ENCODE data around the gene RPE.

Gene RPE

DNA sequence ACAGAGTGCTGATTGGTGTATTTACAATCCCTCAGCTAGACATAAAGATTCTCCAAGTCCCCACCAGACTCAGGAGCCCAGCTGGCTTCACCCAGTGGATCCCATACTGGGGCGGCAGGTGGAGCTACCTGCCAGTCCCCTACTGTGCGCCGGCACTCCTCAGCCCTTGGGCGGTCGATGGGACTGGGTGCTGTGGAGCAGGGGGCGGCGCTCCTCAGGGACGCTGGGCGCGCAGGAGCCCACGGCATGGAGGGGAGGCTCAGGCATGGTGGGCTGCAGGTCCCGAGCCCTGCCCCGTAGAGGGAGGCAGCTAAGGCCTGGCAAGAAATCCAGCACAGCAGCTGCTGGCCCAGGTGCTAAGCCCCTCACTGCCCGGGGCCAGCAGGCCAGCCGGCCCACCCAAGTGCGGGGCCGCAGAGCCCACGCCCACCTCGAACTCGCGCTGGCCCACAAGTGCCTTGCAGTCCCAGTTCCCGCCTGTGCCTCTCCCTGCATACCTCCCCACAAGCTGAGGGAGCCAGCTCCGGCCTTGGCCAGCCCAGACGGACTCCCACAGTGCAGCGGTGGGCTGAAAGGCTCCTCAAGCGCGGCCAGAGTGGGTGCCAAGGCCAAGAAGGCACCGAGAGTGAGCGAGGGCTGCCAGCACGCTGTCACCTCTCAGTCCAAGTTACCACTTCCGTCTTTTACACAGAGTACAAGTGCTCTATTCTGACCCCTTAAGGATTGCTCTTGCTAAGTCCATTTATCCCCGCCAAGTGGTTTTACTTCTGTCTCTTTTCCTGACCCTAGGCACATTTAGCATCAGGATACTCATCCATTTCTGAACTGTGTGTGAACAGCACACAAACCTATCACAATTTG lies 1.7 kb upstream of the RPE start:
- DNase-seq (ENCODE audit: low spot score), result no peak

DNA sequence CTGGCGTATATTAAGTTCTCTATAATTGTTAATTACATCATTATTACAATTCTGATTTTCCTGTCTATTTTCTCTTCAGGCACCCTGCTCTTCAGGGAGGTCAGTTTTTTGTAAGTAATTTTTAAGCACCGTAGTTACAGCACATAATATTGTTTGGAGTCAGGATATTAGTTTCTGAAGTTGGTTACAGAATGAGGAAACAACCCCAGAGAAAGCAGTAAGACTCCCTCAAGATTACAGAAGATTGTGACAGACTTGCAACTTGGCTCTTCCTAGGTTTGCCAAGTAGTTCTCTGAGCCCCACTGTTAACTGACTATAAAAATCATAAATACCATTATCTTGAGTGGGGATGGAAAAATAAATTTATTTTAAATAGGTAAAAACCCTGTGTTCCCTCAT lies 921 bp downstream of the RPE start:
- no peak for DNase-seq (ENCODE audit: low spot score)

DNA sequence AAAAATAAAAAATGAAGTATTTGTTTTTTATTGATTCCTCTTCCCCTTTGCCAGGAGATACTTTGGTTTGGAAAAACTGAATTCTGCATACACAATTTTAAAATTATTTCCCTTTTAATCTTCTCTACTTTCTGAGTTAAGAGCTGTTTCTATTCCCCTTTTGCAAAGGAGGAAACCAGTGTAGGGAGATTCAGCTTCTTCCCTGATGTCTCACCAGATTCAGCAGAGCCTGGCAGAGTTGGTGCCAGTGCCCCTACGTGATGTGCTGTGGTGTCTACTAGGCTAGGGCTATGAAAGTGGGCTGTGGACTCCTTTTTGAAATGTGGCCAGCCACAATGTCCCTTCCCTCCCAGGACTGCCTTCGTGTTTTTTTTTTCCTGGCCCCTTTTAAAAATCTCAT lies 2.4 kb downstream of the RPE start:
- DNase-seq (ENCODE audit: low spot score), result peak; percentile 26

DNA sequence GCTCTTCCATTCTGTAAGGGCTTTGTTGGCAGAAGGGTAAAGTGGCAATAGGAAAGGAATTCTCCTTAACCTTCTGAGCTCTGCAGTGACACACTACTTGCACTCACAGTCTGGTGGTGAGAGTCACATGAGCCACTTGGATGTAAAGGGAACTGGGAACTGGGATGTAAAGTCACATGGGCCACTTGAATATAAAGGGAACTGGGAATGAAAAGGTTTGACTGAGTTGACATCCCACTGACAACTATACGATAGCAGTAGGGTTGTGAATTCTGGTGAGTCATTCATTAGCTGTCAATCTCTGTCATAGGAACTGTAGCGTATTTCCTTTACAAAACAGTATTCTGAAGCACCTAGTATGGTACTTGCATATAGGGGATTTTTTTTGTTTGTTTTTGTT lies 5.5 kb downstream of the RPE start:
- peak; percentile 63 for DNase-seq (ENCODE audit: low spot score)

DNA sequence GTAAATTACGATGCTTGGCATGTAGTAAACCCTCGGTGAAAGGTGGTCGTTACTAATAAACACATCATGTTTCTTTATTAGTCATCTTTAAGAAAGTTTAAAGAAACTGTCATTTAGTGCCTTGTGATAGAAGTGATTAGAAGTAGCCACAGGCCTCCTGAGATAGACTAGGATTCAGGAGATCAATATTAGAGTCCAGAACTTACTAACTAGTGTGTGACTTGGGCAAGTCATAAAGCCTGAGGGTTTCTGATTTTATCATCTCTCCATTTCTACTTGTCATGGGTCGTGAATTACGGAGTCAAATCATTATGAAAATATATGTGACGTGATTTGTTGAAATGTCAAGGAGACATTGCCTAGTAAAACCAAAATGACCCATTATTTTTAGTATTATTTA lies 6.7 kb downstream of the RPE start:
- DNase-seq (ENCODE audit: low spot score), result no peak

DNA sequence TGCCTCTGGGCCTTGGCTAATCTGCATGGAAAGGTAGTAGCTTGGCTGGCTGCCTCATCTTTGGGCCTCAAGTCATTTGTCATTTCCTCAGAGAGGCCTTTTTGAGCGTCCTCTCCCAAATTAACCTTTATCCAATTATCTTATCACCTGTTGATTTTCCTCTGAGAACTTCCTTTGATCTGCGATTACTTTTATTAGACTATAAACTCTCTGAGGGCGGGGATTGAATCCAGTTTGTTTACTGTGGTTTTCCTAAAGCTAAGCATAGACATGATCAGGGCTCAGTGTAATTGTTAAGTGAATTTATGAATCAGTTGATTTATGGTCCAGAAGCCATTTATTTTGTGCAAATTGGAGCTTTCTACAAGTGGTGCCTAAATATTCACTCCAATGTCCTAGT lies 7.5 kb downstream of the RPE start:
- no peak for DNase-seq (ENCODE audit: low spot score)

DNA sequence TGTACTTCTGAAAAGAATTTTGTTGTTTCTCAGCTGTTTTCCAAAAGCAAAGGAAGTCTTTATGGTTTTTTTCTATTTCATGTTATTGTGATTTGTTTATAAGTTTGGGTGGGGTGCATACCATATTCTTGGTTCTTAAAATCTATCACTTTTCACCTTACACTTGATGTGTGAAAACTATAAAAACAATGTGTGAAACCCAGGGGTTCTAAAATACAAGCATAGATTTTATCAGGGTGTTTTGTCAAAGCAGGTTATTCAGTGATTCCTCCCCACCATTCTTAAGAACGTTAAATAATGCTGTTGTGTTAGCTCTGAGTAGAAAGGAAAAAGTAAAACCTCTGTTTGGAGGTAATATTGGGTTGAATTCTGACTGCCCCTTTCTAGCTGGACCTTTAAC lies 17.7 kb downstream of the RPE start:
- DNase-seq (ENCODE audit: low spot score), result no peak

DNA sequence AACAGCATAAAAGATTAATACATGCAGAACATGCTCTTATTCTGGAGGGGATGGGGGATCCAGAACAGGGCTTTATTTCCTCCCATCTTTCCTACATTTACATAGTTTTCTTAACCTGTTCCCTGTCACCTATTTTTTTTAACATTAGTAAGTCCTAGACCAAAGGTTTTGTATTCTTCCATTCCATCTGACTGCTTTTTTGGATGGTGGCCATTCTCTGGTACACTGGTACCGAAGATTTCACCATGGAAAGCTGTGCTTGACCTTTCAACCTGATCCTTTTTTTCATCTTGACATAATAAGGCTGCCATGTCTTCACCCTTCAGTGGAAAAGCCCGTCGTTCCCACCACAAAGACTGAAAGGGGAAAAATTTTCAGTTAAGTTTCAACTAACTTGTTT lies 20.4 kb downstream of the RPE start:
- no peak for DNase-seq (ENCODE audit: low spot score)

DNA sequence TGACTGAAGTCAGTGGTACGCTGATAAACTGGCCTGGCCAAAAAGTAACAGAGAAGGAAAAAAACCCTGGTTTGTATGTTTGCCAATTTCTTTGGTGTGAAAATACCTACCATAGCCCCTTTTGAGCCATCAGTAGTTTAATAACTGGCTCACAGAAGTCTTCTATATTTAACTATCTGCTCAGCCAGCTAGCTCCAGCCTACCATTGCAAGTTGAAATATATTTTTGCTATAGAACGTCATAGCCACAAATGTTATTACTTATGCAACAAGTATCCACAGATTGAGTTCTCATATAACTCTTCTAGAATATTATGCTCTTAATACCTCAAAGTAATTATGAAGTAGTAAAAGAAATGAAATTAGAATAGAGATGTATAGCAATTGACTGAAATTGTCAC lies 25.2 kb downstream of the RPE start:
- no peak for DNase-seq (ENCODE audit: low spot score)

DNA sequence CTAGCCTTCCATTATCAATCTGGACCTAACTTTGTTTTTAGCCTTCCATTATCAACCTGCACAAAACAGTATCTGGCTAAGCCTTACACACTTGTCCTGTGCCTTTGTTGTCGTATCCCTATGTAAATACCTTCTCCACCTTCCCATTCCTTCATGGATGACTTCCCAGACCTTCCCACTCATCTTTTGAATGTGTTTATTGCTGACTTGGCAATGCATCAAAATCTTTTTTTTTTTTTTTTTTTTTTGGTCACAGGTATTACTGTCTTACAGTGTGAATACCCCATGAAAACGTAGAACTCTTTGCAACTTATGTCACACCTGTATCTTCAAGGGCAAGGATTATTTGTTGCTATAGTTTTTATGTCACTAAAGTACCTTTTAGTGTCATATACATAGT lies 25.7 kb downstream of the RPE start:
- DNase-seq (ENCODE audit: low spot score), result no peak

DNA sequence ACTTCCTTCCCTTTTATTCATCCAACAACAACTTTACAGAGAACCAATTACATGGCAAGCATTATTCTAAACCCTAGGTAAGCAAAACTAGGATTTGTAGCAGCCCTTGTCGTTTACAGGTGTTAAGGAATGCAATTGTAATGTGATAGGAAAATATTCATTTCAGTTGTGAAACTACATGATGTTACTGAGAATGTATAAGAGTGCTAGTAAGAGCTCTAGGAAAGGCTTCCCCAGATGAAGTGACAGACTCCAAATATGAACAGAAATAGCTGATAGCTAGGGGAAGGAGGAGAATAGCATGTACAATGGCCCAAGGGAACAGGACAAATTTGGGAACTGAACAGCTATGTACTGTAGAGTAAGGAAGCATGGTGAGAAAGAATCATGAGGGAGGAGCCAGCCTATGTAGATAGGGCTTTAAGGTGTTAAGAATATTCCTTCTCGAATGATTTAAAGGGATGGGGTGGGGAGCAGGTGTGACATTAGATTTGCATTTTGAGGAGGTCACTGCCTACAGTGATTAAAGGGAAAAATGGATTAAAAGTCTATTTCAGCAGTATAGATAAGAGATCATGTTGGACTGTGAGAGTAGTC lies 31.7 kb downstream of the RPE start:
- DNase-seq (ENCODE audit: low spot score), result no peak

DNA sequence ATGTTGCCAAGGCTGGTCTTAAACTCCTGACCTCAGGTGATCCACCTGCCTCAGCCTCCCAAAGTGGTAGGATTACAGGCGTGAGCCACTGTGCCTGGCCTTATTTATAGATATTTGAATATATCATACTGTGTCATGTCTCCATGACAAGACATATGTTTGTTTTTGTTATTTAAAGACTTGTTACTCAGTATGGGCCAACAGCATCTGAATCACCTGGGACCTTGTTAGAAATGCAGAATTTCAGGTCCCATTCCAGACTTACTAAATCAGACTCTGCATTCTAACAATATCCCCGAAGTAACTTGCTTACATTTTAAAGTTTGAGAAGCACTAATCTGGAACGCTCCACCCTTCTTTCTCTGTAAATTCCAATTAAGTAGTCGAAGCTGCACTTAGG lies 33.2 kb downstream of the RPE start:
- DNase-seq (ENCODE audit: low spot score), result no peak

DNA sequence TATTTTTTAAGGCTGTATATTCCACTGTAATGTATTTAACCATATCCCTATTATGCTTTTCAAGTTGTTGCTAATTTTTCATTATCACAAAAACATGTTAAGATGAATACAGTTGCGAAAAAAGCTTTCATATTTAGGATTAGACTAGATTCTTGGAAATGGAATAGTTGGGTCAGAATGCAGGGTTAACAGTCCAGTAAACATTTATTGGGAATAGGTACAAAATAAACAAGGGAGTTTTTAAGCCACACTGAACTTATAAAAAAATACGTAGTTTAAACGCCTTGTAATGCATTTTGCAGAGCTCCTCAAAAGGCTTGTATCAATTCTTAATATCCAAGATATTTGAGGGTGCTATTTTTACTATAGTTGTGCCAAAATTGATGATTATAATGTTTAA lies 35.6 kb downstream of the RPE start:
- no peak for DNase-seq (ENCODE audit: low spot score)

DNA sequence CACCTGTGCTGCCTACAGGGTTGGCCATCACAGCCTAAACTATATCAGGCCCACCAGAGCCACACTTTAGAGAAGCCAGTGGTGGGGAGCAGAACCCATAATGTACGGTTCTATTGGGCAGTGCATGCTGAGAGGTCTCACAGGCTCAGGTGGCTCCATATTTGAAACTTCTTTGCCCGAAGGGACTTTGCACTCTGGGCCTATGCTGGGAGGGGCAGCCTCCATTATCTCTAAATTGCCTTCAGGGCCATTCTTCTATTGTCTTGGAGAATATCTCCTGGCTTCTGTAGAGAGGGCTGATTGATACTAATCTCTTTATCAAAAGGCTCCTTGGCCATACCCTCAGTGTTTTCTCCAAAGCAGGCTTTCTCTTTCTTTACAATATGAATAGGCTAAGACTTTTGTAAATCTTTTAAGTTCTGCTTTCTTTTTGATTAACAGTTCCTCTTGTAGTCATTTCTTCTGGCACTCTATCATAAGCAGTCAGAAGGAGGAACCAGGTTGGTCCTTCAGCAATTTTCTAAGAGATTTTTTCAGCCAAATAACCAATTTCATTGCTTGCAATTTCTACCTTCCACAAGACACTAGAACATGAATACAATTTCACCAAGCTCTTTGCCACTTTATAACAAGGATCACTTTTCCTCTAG lies 44.5 kb downstream of the RPE start:
- DNase-seq (ENCODE audit: low spot score), result peak; percentile 23

DNA sequence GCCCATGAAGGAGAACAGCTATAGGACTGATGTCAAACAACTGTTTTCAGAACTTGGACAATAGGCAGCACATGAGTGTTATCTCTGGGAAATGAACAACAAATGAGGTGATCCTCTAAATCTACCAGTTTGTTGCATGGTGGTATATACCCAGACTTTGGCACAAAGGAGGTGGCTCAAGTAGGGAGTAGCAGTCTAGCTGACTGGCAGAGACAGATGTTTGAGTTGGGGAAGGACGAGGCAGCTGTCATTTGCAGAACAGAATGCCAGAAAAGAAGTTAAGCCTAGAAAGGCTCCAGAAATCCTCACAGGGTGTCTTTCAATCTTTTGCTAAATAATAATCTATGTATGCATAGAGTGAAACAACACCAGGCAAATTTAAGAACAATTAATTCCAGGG lies 47.4 kb downstream of the RPE start:
- no peak for DNase-seq (ENCODE audit: low spot score)

DNA sequence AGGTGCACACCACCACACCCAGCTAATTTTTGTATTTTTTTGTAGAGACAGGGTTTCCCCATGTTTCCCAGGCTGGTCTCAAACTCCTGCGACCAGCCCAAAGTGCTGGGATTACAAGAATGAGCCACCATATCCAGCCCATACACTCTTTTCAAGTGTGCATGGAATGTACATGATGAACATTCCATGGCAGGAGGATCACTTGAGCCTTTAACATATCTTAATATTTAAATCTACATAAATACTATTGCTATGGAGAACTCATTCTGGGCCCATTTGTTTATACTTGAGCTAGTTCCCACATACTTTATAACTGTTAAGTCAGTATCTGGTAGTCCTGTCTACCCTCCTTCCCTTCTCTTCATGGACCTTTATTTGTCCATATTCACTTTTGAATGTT lies 48.4 kb downstream of the RPE start:
- no peak for DNase-seq (ENCODE audit: low spot score)

DNA sequence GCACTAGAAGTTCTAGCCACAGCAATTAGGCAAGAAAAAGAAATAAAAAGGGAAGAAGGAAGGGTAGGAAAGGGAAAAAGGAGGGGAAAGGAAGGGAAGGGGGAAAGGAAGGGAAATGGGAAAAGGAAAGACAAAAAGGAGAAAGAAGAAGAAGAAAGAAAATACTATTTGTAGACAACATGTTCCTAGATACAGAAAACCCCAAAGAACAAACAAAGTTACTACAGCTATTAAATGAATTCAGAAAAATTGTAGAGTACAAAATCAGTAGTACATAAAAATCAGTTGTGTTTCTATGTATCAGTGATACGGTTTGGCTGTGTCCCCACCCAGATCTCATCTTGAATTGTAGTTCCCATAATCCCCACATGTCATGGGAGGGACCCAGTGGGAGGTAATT lies 52.3 kb downstream of the RPE start:
- DNase-seq (ENCODE audit: low spot score), result no peak

DNA sequence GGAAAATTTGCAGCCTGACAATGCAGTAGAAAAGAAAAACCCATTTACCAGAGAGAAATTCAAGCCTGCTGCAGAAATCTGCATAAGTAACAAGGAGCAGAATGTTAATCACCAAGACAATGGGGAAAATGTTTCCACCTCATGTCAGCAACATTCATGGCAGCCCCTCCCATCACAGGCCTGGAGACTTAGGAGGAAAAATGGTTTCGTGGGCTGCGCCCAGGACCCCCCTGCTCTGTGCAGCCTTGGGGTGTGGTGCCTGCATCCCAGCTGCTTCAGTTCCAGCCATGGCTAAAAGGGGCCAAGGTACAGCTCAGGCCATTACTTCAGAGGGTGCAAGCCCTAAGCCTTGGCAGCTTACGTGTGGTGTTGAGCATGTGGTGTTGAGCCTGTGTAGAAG lies 53.4 kb downstream of the RPE start:
- no peak for DNase-seq (ENCODE audit: low spot score)

DNA sequence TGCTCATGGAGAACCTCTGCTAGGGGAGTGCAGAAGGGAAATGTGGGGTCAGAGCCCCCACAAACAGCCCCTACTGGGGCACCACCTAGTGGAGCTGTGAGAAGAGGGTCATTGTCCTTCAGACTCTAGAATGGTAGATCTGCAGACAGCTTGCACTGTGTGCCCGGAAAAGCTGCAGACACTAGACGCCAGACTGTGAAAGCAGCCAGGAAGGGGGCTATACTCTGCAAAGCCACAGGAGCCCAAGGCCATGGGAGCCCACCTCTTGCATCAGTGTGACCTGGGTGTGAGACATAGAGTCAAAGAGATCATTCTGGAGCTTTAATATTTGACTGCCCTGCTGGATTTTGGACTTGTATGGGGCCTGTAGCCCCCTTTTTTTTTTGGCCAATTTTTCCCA lies 60.9 kb downstream of the RPE start:
- DNase-seq (ENCODE audit: low spot score), result no peak
